ENCODE data around the gene SLC25A13. TPM values are rescaled to one million over a fixed set of nuclear protein-coding genes. Genes with fewer than 3 reads are reported as not detected.

The SLC25A13 gene
- total and polyA plus RNA-seq, 12 donors = 10.8 to 55.1 (median 33.9) TPM

- no peak overlapping the region for H3K27ac ChIP-seq
- H3K27me3 ChIP-seq = no peaks in the 10 kb centered on the region
- no peaks in the 10 kb centered on the region for H3K9me3 ChIP-seq (replicated peaks in 1 of 3)
- intact Hi-C loops (cut with DNase I) = no loop called here
- TF ChIP-seq CTCF (IDR thresholded peaks at IDR 0.05) (no peak), POLR2A (IDR thresholded peaks at IDR 0.05) (no peak)
- peaks cover 9 to 18% of the 10 kb centered on the region in 2 donors for H3K4me1 ChIP-seq (replicated peaks in 1 of 2)
- no peak for DNase-seq
- H3K4me3 ChIP-seq = no peak overlapping the region
- 84 to 89% (median 89%) methylated on average over 5 of the region's 5 CpGs for WGBS, 4 donors
- H3K36me3 ChIP-seq (replicated peaks in 1 of 2) = no peaks in the 10 kb centered on the region
Measured at GRCh38 chr7:96303686-96304443, 18.0 kb downstream of the SLC25A13 start.

- no peaks in the 10 kb centered on the region for H3K36me3 ChIP-seq (replicated peaks in 1 of 2)
- peaks cover 3 to 11% of the 10 kb centered on the region in 2 donors for H3K4me1 ChIP-seq (replicated peaks in 1 of 2)
- intact Hi-C loops (cut with DNase I) = no loop called here
- H3K9me3 ChIP-seq (replicated peaks in 1 of 3) = no peaks in the 10 kb centered on the region
- no peak overlapping the region for H3K27ac ChIP-seq
- TF ChIP-seq CTCF (IDR thresholded peaks at IDR 0.05) = no peak
- TF ChIP-seq POLR2A (IDR thresholded peaks at IDR 0.05) = no peak
- H3K4me3 ChIP-seq = no peak overlapping the region
- H3K27me3 ChIP-seq = no peaks in the 10 kb centered on the region
- 76 to 90% (median 84%) methylated on average over 5 of the region's 5 CpGs for WGBS, 4 donors
- DNase-seq = no peak
Measured at GRCh38 chr7:96303105-96303685, 18.7 kb downstream of the SLC25A13 start.

- no peak for DNase-seq
- WGBS, 4 donors = 94 to 100% (median 96%) methylated on average over 1 of the region's 1 CpG
- H3K36me3 ChIP-seq (replicated peaks in 1 of 2) = peaks cover 0 to 3% of the 10 kb centered on the region in 2 donors
- intact Hi-C loops (cut with DNase I) = no loop called here
- TF ChIP-seq CTCF (IDR thresholded peaks at IDR 0.05) (no peak), POLR2A (IDR thresholded peaks at IDR 0.05) (no peak)
- H3K27ac ChIP-seq = no peak overlapping the region
- no peaks in the 10 kb centered on the region for H3K9me3 ChIP-seq (replicated peaks in 1 of 3)
- H3K27me3 ChIP-seq = no peaks in the 10 kb centered on the region
- peaks cover 0 to 6% of the 10 kb centered on the region in 2 donors for H3K4me1 ChIP-seq (replicated peaks in 1 of 2)
- H3K4me3 ChIP-seq = no peak overlapping the region
Measured at GRCh38 chr7:96300986-96301385, 20.9 kb downstream of the SLC25A13 start.

GRCh38 chr7:96300502-96300901 lies 21.4 kb downstream of the SLC25A13 start:
- no peaks in the 10 kb centered on the region for H3K27me3 ChIP-seq
- H3K4me1 ChIP-seq (replicated peaks in 1 of 2) = peaks cover 0 to 6% of the 10 kb centered on the region in 2 donors
- intact Hi-C loops (cut with DNase I) = no loop called here
- H3K9me3 ChIP-seq (replicated peaks in 1 of 3) = no peaks in the 10 kb centered on the region
- TF ChIP-seq CTCF (IDR thresholded peaks at IDR 0.05) (no peak), POLR2A (IDR thresholded peaks at IDR 0.05) (no peak)
- no peak for DNase-seq
- no peak overlapping the region for H3K27ac ChIP-seq
- H3K36me3 ChIP-seq (replicated peaks in 1 of 2) = peaks cover 0 to 4% of the 10 kb centered on the region in 2 donors
- H3K4me3 ChIP-seq = no peak overlapping the region
